ENCODE results near the gene MYCN. TPM values are rescaled to one million over a fixed set of nuclear protein-coding genes. Genes with fewer than 3 reads are reported as not detected.

MYCN gene
- total and polyA plus RNA-seq, 2 of the 8 experiments (the other 6 are each of a cell fraction or from before 2014, with no cell fraction given) = 87.8 to 137 TPM

DNA sequence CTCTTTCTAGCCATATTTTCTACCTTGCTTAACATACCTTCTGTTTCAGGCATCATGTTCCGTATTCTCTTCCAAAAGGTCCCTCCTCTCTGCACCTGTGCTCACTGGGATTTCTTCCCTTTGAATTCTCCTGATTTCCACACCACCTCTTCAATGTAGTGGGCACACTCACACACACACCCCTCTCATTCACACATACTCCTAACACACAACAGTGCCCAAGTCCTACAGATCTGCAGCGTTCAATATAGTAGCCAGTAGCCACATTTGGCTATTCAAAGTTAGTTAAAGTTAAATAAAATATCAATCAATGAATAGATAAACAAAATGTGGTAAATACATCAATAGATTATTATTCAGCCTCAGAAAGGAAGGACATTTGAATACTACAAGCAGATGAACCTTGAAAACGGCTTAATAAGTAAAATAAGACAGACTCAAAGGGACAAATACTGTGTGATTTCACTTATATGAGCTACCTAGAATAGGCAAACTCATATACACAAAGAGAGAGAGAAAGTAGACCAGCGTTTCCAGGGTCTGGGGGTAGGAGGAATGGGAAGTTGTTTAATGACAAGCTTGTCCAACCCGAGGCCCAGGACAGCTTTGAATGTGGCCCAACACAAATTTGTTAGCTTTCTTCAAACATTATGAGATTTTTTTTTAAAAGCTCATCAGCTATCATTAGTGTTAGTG lies 34.4 kb downstream of the MYCN start (continued):
- TF ChIP-seq, protein P1, sequence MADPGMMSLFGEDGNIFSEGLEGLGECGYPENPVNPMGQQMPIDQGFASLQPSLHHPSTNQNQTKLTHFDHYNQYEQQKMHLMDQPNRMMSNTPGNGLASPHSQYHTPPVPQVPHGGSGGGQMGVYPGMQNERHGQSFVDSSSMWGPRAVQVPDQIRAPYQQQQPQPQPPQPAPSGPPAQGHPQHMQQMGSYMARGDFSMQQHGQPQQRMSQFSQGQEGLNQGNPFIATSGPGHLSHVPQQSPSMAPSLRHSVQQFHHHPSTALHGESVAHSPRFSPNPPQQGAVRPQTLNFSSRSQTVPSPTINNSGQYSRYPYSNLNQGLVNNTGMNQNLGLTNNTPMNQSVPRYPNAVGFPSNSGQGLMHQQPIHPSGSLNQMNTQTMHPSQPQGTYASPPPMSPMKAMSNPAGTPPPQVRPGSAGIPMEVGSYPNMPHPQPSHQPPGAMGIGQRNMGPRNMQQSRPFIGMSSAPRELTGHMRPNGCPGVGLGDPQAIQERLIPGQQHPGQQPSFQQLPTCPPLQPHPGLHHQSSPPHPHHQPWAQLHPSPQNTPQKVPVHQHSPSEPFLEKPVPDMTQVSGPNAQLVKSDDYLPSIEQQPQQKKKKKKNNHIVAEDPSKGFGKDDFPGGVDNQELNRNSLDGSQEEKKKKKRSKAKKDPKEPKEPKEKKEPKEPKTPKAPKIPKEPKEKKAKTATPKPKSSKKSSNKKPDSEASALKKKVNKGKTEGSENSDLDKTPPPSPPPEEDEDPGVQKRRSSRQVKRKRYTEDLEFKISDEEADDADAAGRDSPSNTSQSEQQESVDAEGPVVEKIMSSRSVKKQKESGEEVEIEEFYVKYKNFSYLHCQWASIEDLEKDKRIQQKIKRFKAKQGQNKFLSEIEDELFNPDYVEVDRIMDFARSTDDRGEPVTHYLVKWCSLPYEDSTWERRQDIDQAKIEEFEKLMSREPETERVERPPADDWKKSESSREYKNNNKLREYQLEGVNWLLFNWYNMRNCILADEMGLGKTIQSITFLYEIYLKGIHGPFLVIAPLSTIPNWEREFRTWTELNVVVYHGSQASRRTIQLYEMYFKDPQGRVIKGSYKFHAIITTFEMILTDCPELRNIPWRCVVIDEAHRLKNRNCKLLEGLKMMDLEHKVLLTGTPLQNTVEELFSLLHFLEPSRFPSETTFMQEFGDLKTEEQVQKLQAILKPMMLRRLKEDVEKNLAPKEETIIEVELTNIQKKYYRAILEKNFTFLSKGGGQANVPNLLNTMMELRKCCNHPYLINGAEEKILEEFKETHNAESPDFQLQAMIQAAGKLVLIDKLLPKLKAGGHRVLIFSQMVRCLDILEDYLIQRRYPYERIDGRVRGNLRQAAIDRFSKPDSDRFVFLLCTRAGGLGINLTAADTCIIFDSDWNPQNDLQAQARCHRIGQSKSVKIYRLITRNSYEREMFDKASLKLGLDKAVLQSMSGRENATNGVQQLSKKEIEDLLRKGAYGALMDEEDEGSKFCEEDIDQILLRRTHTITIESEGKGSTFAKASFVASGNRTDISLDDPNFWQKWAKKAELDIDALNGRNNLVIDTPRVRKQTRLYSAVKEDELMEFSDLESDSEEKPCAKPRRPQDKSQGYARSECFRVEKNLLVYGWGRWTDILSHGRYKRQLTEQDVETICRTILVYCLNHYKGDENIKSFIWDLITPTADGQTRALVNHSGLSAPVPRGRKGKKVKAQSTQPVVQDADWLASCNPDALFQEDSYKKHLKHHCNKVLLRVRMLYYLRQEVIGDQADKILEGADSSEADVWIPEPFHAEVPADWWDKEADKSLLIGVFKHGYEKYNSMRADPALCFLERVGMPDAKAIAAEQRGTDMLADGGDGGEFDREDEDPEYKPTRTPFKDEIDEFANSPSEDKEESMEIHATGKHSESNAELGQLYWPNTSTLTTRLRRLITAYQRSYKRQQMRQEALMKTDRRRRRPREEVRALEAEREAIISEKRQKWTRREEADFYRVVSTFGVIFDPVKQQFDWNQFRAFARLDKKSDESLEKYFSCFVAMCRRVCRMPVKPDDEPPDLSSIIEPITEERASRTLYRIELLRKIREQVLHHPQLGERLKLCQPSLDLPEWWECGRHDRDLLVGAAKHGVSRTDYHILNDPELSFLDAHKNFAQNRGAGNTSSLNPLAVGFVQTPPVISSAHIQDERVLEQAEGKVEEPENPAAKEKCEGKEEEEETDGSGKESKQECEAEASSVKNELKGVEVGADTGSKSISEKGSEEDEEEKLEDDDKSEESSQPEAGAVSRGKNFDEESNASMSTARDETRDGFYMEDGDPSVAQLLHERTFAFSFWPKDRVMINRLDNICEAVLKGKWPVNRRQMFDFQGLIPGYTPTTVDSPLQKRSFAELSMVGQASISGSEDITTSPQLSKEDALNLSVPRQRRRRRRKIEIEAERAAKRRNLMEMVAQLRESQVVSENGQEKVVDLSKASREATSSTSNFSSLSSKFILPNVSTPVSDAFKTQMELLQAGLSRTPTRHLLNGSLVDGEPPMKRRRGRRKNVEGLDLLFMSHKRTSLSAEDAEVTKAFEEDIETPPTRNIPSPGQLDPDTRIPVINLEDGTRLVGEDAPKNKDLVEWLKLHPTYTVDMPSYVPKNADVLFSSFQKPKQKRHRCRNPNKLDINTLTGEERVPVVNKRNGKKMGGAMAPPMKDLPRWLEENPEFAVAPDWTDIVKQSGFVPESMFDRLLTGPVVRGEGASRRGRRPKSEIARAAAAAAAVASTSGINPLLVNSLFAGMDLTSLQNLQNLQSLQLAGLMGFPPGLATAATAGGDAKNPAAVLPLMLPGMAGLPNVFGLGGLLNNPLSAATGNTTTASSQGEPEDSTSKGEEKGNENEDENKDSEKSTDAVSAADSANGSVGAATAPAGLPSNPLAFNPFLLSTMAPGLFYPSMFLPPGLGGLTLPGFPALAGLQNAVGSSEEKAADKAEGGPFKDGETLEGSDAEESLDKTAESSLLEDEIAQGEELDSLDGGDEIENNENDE (IDR thresholded peaks at IDR 0.05; ENCODE audit: insufficient replicate concordance, low read length) = no peak
- no peak for TF ChIP-seq GABPA (IDR thresholded peaks at IDR 0.05; ENCODE audit: borderline replicate concordance, insufficient read depth, low read length)
- TF ChIP-seq SIN3A (conservative IDR thresholded peaks at IDR 0.05 in 1 of 2, IDR thresholded peaks at IDR 0.05 in 1 of 2; ENCODE audit: low read depth in 1 of 2, low read length in 2 of 2) = no peak
- no peak for TF ChIP-seq RNF2 (IDR thresholded peaks at IDR 0.05; ENCODE audit: borderline replicate concordance, low read depth, low read length, missing control alignments, poor library complexity, severe bottlenecking)
- no peak for TF ChIP-seq YY1 (IDR thresholded peaks at IDR 0.05; ENCODE audit: low read depth, low read length)
- TF ChIP-seq GTF2F1 (IDR thresholded peaks at IDR 0.05; ENCODE audit: borderline replicate concordance, low read depth, low read length) = no peak
- TF ChIP-seq ZNF274 (IDR thresholded peaks at IDR 0.05; ENCODE audit: borderline replicate concordance, extremely low read depth, low read length) = no peak
- TF ChIP-seq NRF1 (IDR thresholded peaks at IDR 0.05; ENCODE audit: low read depth, low read length) = no peak
- no peak for TF ChIP-seq PHF8 (conservative IDR thresholded peaks at IDR 0.05; ENCODE audit: low read depth, low read length)
- TF ChIP-seq TEAD4 (IDR thresholded peaks at IDR 0.05; ENCODE audit: low read depth, low read length) = no peak
